ENCODE measurements around the gene EPS15. TPM values are rescaled to one million over a fixed set of nuclear protein-coding genes. Genes with fewer than 3 reads are reported as not detected.

Gene EPS15
- total and polyA plus RNA-seq, 8 donors: 13.3 to 139 (median 46.8) TPM

DNA sequence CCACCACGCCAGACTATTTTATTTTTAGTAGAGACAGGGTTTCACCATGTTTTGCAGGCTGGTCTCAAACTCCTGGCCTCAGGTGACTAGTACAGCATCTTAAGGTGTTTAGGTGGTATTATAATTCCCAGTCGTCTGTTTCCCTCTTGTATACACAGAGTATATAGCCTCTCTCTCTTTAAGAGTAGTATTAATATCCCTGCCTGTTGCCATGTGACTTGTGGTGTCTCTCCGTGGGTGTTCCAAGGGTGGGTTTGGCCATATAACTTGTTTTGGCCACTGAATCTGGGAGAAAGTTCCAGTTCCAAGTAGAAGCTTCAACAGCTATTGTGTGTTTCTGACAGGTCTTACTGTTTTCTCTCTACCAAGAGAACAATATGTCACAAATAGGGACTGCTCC lies 29.6 kb downstream of the EPS15 start:
- 70 to 85% (median 76%) methylated on average over 3 of the region's 3 CpGs for WGBS, 5 donors
- DNase-seq: no peak
- no peaks in the 10 kb centered on the region for H3K9me3 ChIP-seq
- H3K4me3 ChIP-seq: no peak overlapping the region
- peaks cover 10 to 64% (median 43%) of the 10 kb centered on the region in 4 donors for H3K4me1 ChIP-seq
- no peaks in the 10 kb centered on the region for H3K27me3 ChIP-seq
- intact Hi-C loops (cut with DNase I; ENCODE audit: low total_unique reads): no loop called here
- TF ChIP-seq POLR2AphosphoS5 (IDR thresholded peaks at IDR 0.05): no peak
- no peak for TF ChIP-seq POLR2A (IDR thresholded peaks at IDR 0.05)
- TF ChIP-seq, protein P1, sequence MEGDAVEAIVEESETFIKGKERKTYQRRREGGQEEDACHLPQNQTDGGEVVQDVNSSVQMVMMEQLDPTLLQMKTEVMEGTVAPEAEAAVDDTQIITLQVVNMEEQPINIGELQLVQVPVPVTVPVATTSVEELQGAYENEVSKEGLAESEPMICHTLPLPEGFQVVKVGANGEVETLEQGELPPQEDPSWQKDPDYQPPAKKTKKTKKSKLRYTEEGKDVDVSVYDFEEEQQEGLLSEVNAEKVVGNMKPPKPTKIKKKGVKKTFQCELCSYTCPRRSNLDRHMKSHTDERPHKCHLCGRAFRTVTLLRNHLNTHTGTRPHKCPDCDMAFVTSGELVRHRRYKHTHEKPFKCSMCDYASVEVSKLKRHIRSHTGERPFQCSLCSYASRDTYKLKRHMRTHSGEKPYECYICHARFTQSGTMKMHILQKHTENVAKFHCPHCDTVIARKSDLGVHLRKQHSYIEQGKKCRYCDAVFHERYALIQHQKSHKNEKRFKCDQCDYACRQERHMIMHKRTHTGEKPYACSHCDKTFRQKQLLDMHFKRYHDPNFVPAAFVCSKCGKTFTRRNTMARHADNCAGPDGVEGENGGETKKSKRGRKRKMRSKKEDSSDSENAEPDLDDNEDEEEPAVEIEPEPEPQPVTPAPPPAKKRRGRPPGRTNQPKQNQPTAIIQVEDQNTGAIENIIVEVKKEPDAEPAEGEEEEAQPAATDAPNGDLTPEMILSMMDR (IDR thresholded peaks at IDR 0.05): no peak
- no peak for TF ChIP-seq EP300 (IDR thresholded peaks at IDR 0.05)
- no peaks in the 10 kb centered on the region for H3K36me3 ChIP-seq
- peak overlapping the region in 1 of 5 donors; percentile 8 for H3K27ac ChIP-seq

DNA sequence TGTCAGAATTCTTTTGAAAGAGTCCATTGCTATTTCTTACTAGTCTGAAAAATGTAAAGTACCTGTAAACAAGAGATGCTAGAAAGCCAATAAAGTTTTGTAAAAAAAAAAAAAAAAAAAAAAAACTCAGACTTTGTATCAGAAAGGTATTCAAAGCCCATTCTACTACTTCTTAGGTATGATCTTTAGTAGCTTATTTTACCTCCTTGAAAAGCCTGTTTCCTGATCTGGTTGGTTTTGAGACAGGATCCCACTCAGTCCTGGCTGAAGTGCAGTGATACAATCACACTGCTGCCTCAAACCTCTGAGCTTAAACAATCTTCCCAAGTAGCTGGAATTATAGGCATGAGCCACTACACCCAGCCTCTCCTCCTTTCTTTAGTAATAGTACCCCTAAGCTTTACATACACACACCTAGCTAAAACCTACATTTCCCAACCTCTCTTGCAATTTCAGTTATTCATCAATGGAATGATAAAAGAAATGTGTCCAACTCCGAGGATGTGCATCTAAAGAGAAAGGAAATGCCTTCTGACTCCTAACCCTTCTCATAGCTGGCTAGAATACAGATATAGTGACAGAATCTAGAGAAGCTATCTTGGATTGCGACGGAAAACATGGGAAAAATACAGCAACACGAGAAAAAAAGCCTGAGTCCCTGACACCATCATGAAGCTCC lies 30.6 kb downstream of the EPS15 start:
- Histone ChIP-seq H3K9me3 (no peaks in the 10 kb centered on the region), H3K27me3 (no peaks in the 10 kb centered on the region), H3K4me1 (peaks cover 11 to 58% (median 34%) of the 10 kb centered on the region in 4 donors), H3K4me3 (no peak overlapping the region), H3K27ac (no peak overlapping the region), H3K36me3 (no peaks in the 10 kb centered on the region)
- 76 to 88% (median 78%) methylated on average over 4 of the region's 4 CpGs for WGBS, 5 donors
- no peak for DNase-seq
- intact Hi-C loops (cut with DNase I; ENCODE audit: low total_unique reads): no loop called here
- TF ChIP-seq POLR2A (IDR thresholded peaks at IDR 0.05) (no peak), POLR2AphosphoS5 (IDR thresholded peaks at IDR 0.05) (no peak), EP300 (IDR thresholded peaks at IDR 0.05) (no peak)
- TF ChIP-seq, protein P1 (IDR thresholded peaks at IDR 0.05): no peak

DNA sequence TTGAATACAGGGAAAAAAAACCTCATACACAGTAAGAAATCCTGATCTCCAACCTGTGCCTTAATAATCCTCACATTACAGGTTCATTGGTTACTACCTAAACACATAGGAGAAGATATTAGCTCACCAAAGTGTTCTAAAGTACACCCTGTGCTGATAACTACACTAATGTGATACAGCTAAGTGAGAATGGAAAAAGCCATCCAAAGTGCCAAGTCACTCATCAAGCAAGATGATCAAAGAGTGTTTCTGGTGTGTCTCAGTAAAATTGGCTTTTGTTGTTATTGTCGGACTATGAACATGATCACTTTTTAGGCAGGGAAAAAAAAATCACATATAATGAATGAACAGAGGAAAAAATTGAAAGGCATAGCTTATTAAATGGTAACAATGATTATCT lies 31.4 kb downstream of the EPS15 start:
- no peak overlapping the region for H3K27ac ChIP-seq
- intact Hi-C loops (cut with DNase I; ENCODE audit: low total_unique reads): no loop called here
- TF ChIP-seq, protein P1 (IDR thresholded peaks at IDR 0.05): no peak
- no peak for TF ChIP-seq POLR2AphosphoS5 (IDR thresholded peaks at IDR 0.05)
- no peak for TF ChIP-seq POLR2A (IDR thresholded peaks at IDR 0.05)
- TF ChIP-seq EP300 (IDR thresholded peaks at IDR 0.05): no peak
- 78 to 88% (median 80%) methylated on average over 1 of the region's 1 CpG for WGBS, 5 donors
- H3K4me1 ChIP-seq: peaks cover 9 to 67% (median 34%) of the 10 kb centered on the region in 4 donors
- H3K9me3 ChIP-seq: no peaks in the 10 kb centered on the region
- no peak overlapping the region for H3K4me3 ChIP-seq
- peak in 1 of 2 donors; percentile 18 for DNase-seq
- no peaks in the 10 kb centered on the region for H3K27me3 ChIP-seq
- H3K36me3 ChIP-seq: no peaks in the 10 kb centered on the region

DNA sequence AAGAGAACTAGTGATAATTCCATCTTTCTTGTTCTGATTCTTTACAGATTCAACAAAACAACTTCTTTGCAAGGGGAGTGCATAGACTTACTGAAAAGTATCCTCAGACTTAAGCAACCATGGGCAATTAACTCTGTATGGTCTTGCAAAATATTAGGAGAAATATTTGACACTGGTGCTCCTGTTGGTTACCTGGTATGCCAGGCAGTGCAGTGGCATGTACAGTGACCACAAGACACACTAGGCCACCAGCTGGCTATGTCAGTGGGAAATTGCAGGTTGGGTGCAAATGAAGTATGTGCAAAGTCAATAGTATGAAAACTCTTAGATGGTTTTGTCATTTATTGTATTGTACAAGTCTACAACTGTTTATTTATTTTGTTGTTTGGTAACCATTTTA lies 34.5 kb downstream of the EPS15 start:
- H3K27ac ChIP-seq: no peak overlapping the region
- no peak for TF ChIP-seq EP300 (IDR thresholded peaks at IDR 0.05)
- no peak for TF ChIP-seq POLR2A (IDR thresholded peaks at IDR 0.05)
- TF ChIP-seq, protein P1 (IDR thresholded peaks at IDR 0.05): no peak
- no peak for TF ChIP-seq POLR2AphosphoS5 (IDR thresholded peaks at IDR 0.05)
- intact Hi-C loops (cut with DNase I; ENCODE audit: low total_unique reads): no loop called here
- no peak overlapping the region for H3K4me3 ChIP-seq
- no peak for DNase-seq
- peaks cover 0 to 7% (median under 1%) of the 10 kb centered on the region in 4 donors for H3K36me3 ChIP-seq
- no peaks in the 10 kb centered on the region for H3K27me3 ChIP-seq
- peaks cover 5 to 60% (median 20%) of the 10 kb centered on the region in 4 donors for H3K4me1 ChIP-seq
- H3K9me3 ChIP-seq: no peaks in the 10 kb centered on the region

All from stomach (tissue), 9 donors.